ENCODE results near the gene CEP295NL. TPM values are rescaled to one million over a fixed set of nuclear protein-coding genes. Genes with fewer than 3 reads are reported as not detected.

Gene CEP295NL
- total RNA-seq, 1 experiment from 2014 or later = 0.66 TPM

- Histone ChIP-seq H3K4me2 (ENCODE audit: insufficient read depth, insufficient read length, low read length) (no peak overlapping the region), H3K4ac (ENCODE audit: low read depth, low read length) (no peak overlapping the region; the same call in 1 of the 2 replicates), H3K79me1 (ENCODE audit: insufficient read depth, low read depth, low read length, poor library complexity, severe bottlenecking) (no peaks in the 10 kb centered on the region), H2BK15ac (ENCODE audit: low read depth, low read length) (no peak overlapping the region), H3K9ac (ENCODE audit: extremely low read depth, insufficient read length, low read length) (no peak overlapping the region), H2AFZ (ENCODE audit: low read length) (no peak overlapping the region), H2BK20ac (ENCODE audit: low read depth, low read length, poor library complexity, severe bottlenecking) (no peak overlapping the region), H3K56ac (ENCODE audit: insufficient read length, low read depth, low read length) (no peak overlapping the region), H3K23me2 (ENCODE audit: insufficient read length, low read depth, low read length, poor library complexity, severe bottlenecking) (peaks cover 2% of the 10 kb centered on the region), H4K5ac (ENCODE audit: insufficient read length, low read depth, low read length) (no peak overlapping the region), H4K20me1 (ENCODE audit: control insufficient read depth, insufficient read depth, insufficient read length) (no peaks in the 10 kb centered on the region), H2BK120ac (ENCODE audit: low read depth, low read length, poor library complexity, severe bottlenecking) (no peak overlapping the region), H3K18ac (ENCODE audit: insufficient read length, low read depth, low read length) (peak overlapping the region; percentile 10), H3K4me1 (ENCODE audit: insufficient read depth, low read length) (peaks cover 2% of the 10 kb centered on the region; the same call in 1 of the 2 replicates), H4K91ac (ENCODE audit: insufficient read length, low read depth, low read length) (no peak overlapping the region), H2BK5ac (ENCODE audit: insufficient read length, low read length) (no peak overlapping the region), H2AK5ac (ENCODE audit: insufficient read length, low read length) (no peak overlapping the region), H4K8ac (replicated peaks; ENCODE audit: insufficient read length, low read depth, low read length) (no peak overlapping the region), H3K9me3 (ENCODE audit: control insufficient read depth, low read depth, low read length) (no peaks in the 10 kb centered on the region), H3K27ac (ENCODE audit: insufficient read length, low read depth, low read length) (no peak overlapping the region), H3K14ac (ENCODE audit: insufficient read depth, low read length) (peak overlapping the region; percentile 6; the same call in 1 of the 2 replicates), H3K79me2 (ENCODE audit: insufficient read depth, low read length) (no peaks in the 10 kb centered on the region), H3T11ph (ENCODE audit: low read length) (no peak overlapping the region), H2BK12ac (ENCODE audit: insufficient read length, low read depth, low read length) (no peak overlapping the region), H3K23ac (ENCODE audit: insufficient read length, low read depth, low read length) (no peak overlapping the region), H3K27me3 (ENCODE audit: insufficient read depth, low read length) (no peaks in the 10 kb centered on the region)
- Mint-ChIP-seq H3K4me1 (peaks cover 26 to 36% of the 10 kb centered on the region in 2 experiments), H3K36me3 (ENCODE audit: insufficient read depth in 1 of 3, low read depth in 3 of 3) (no peaks in the 10 kb centered on the region; a peak in 1 of 7 replicates), H3K27me3 (ENCODE audit: low read depth) (no peaks in the 10 kb centered on the region; the same call in none of the 2 replicates), H3K9me3 (no peaks in the 10 kb centered on the region), H3K27ac (peak overlapping the region in 1 of 3 experiments; percentile 79; a peak in 1 of 7 replicates), H3K4me3 (no peak overlapping the region)
- WGBS (ENCODE audit: extremely low coverage, insufficient read length, low lambda C conversion rate) = no CpG with 5 or more reads among the region's 14 CpGs
- TF ChIP-seq CTCF (conservative IDR thresholded peaks at IDR 0.05) = no peak
- DNase-seq = peak; percentile 50
These were observed 20.4 kb downstream of the CEP295NL start for GRCh38 chr17:78882540-78883088.

All from H9 (cell line).